Spleen (tissue), 7 donors: ENCODE results near the gene SLC12A6.

ENCODE experiments used
- CTCF ChIP-seq, 11 experiments: fragments of 200-600 bp in 7 of 11; fragments of 450-650 bp in 4 of 11; sonication (generic) in 4 of 11; IDR thresholded peaks in 8 of 11; conservative IDR thresholded peaks in 3 of 11; 1 replicate in 7 of 11; 2 replicates in 4 of 11; pipeline versions ENCODE4 v1.4.0 to v1.8.0; 2016 to 2021; ENCODE audit warnings: antibody characterized with exemption in 11 of 11, inconsistent platforms in 4 of 11, mild to moderate bottlenecking in 1 of 11
- POLR2A ChIP-seq, 3 donors: fragments of 450-650 bp; IDR thresholded peaks; one replicate each; pipeline ENCODE4 v1.5.1; 2017; ENCODE audit warnings: antibody characterized with exemption in 3 of 3, mild to moderate bottlenecking in 1 of 3
- donor health status: DM: no; HTN: no; CAD: no; lungs with moderate emphysema.
- donor health status: DM: no; HTN: no; CAD: no.
- donor health status: DM: no; HTN: no; CAD: no.

GRCh38 chr15:34311563-34311962 is 26.0 kb downstream of the SLC12A6 start:
- no peak for TF ChIP-seq POLR2A (IDR thresholded peaks at IDR 0.05)
- no peak for TF ChIP-seq CTCF (IDR thresholded peaks at IDR 0.05 in 8 of 11, conservative IDR thresholded peaks at IDR 0.05 in 3 of 11)
